ENCODE data around the gene ZNF92. TPM values are rescaled to one million over a fixed set of nuclear protein-coding genes. Genes with fewer than 3 reads are reported as not detected.

ZNF92 gene
- polyA plus RNA-seq, 1 of the 3 experiments (the other 2 are of a cell fraction) = 1.6 TPM

DNA sequence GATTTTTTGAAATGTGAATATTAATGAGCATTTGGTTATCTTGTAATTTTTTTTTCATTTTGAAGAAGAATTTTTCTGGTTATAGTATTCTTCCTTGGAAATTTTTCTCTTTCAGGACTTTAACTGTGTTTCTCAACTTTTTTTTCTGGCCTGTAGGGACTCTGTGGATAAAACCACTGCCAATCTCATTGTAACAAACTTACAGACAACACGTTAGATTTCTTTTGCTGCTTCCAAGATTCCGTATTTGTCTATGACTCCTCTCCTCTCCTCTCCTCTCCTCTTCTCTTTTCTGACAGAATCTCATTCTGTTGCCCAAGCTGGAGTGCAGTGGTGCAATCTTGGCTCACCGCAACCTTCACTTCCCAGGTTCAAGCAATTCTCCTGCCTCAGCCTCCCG is 19.4 kb upstream of the ZNF92 start:
- Histone ChIP-seq H3K4me2 (no peak overlapping the region), H3K27me3 (ENCODE audit: insufficient read depth) (no peaks in the 10 kb centered on the region), H3K79me2 (ENCODE audit: insufficient read depth) (no peaks in the 10 kb centered on the region), H2AFZ (ENCODE audit: low read depth) (no peak overlapping the region), H3K9me2 (no peaks in the 10 kb centered on the region; the same call in 1 of the 2 replicates), H3K9ac (no peak overlapping the region), H3K4me1 (ENCODE audit: control insufficient read depth in 1 of 2, insufficient read depth in 2 of 2, low read depth in 1 of 2, low read length in 1 of 2) (no peaks in the 10 kb centered on the region), H3F3A (replicated peaks; ENCODE audit: insufficient read depth) (no peaks in the 10 kb centered on the region), H4K20me1 (ENCODE audit: insufficient read depth) (no peaks in the 10 kb centered on the region), H3K9me3 (no peaks in the 10 kb centered on the region), H3K4me3 (ENCODE audit: low read depth in 2 of 2, low read length in 1 of 2) (no peak overlapping the region), H3K36me3 (replicated peaks in 1 of 2; ENCODE audit: control insufficient read depth in 1 of 2, insufficient read depth in 2 of 2, low read length in 1 of 2) (no peaks in the 10 kb centered on the region), H3K27ac (ENCODE audit: low read depth in 2 of 2, low read length in 1 of 2) (no peak overlapping the region)
- POLR2A ChIA-PET = no interaction called here
- no peak for DNase-seq
- WGBS (ENCODE audit: low lambda C conversion rate) = 77% methylated on average over 4 of the region's 4 CpGs
- TF ChIP-seq RFX5 (IDR thresholded peaks at IDR 0.05; ENCODE audit: low read length) = no peak
- TF ChIP-seq, protein P1, sequence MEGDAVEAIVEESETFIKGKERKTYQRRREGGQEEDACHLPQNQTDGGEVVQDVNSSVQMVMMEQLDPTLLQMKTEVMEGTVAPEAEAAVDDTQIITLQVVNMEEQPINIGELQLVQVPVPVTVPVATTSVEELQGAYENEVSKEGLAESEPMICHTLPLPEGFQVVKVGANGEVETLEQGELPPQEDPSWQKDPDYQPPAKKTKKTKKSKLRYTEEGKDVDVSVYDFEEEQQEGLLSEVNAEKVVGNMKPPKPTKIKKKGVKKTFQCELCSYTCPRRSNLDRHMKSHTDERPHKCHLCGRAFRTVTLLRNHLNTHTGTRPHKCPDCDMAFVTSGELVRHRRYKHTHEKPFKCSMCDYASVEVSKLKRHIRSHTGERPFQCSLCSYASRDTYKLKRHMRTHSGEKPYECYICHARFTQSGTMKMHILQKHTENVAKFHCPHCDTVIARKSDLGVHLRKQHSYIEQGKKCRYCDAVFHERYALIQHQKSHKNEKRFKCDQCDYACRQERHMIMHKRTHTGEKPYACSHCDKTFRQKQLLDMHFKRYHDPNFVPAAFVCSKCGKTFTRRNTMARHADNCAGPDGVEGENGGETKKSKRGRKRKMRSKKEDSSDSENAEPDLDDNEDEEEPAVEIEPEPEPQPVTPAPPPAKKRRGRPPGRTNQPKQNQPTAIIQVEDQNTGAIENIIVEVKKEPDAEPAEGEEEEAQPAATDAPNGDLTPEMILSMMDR (IDR thresholded peaks at IDR 0.05) = no peak
- CTCF ChIA-PET = interaction anchor here (0.9 kb wide), 1 partner anchor 54 kb away, joined by 3 read pairs; no protein-coding TSS in a partner anchor

- H3F3A ChIP-seq (replicated peaks; ENCODE audit: insufficient read depth) = no peaks in the 10 kb centered on the region
- no peak for DNase-seq
- no peaks in the 10 kb centered on the region for H3K27me3 ChIP-seq (ENCODE audit: insufficient read depth)
- no peak overlapping the region for H3K27ac ChIP-seq (ENCODE audit: low read depth in 2 of 2, low read length in 1 of 2)
- H3K4me3 ChIP-seq (ENCODE audit: low read depth in 2 of 2, low read length in 1 of 2) = no peak overlapping the region
- no peaks in the 10 kb centered on the region for H3K9me3 ChIP-seq
- ChIA-PET CTCF (no interaction called here), POLR2A (no interaction called here)
- H3K79me2 ChIP-seq (ENCODE audit: insufficient read depth) = peaks cover 10% of the 10 kb centered on the region
- H3K9ac ChIP-seq = no peak overlapping the region
- H3K4me2 ChIP-seq = no peak overlapping the region
- H4K20me1 ChIP-seq (ENCODE audit: insufficient read depth) = peaks cover 4% of the 10 kb centered on the region; the same call in 1 of the 2 replicates
- H3K9me2 ChIP-seq = no peaks in the 10 kb centered on the region
- H3K36me3 ChIP-seq (replicated peaks in 1 of 2; ENCODE audit: control insufficient read depth in 1 of 2, insufficient read depth in 2 of 2, low read length in 1 of 2) = no peaks in the 10 kb centered on the region
- no peak overlapping the region for H2AFZ ChIP-seq (ENCODE audit: low read depth)
- no peak for TF ChIP-seq GABPA (IDR thresholded peaks at IDR 0.05; ENCODE audit: low read depth)
- TF ChIP-seq, protein P2, sequence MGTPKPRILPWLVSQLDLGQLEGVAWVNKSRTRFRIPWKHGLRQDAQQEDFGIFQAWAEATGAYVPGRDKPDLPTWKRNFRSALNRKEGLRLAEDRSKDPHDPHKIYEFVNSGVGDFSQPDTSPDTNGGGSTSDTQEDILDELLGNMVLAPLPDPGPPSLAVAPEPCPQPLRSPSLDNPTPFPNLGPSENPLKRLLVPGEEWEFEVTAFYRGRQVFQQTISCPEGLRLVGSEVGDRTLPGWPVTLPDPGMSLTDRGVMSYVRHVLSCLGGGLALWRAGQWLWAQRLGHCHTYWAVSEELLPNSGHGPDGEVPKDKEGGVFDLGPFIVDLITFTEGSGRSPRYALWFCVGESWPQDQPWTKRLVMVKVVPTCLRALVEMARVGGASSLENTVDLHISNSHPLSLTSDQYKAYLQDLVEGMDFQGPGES (IDR thresholded peaks at IDR 0.05; ENCODE audit: low read depth, low read length) = no peak
- TF ChIP-seq MXI1 (IDR thresholded peaks at IDR 0.05; ENCODE audit: low read depth, low read length) = no peak
- no peak for TF ChIP-seq GATA2 (CRISPR knock-in tag; IDR thresholded peaks at IDR 0.05)
- no peak for TF ChIP-seq NRF1 (IDR thresholded peaks at IDR 0.05; ENCODE audit: low read depth, low read length)
- no peak for TF ChIP-seq FOSL2 (IDR thresholded peaks at IDR 0.05; ENCODE audit: borderline replicate concordance, low read depth)
- no peak for TF ChIP-seq EP300 (IDR thresholded peaks at IDR 0.05; ENCODE audit: borderline replicate concordance in 1 of 2, low read depth in 1 of 2, low read length in 1 of 2)
- no peak for TF ChIP-seq RFX5 (IDR thresholded peaks at IDR 0.05; ENCODE audit: low read length)
- no peak for TF ChIP-seq ZBTB33 (IDR thresholded peaks at IDR 0.05; ENCODE audit: borderline replicate concordance, low read depth)
- no peak for TF ChIP-seq RXRA (IDR thresholded peaks at IDR 0.05; ENCODE audit: borderline replicate concordance, low read depth)
- TF ChIP-seq MEF2A (IDR thresholded peaks at IDR 0.05; ENCODE audit: borderline replicate concordance, low read depth) = no peak
- TF ChIP-seq, protein P3, sequence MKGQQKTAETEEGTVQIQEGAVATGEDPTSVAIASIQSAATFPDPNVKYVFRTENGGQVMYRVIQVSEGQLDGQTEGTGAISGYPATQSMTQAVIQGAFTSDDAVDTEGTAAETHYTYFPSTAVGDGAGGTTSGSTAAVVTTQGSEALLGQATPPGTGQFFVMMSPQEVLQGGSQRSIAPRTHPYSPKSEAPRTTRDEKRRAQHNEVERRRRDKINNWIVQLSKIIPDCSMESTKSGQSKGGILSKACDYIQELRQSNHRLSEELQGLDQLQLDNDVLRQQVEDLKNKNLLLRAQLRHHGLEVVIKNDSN (IDR thresholded peaks at IDR 0.05; ENCODE audit: borderline replicate concordance, low read depth) = no peak
- no peak for TF ChIP-seq NFIC (IDR thresholded peaks at IDR 0.05; ENCODE audit: borderline replicate concordance)
- no peak for TF ChIP-seq RAD21 (IDR thresholded peaks at IDR 0.05; ENCODE audit: low read length)
- TF ChIP-seq, protein P4, sequence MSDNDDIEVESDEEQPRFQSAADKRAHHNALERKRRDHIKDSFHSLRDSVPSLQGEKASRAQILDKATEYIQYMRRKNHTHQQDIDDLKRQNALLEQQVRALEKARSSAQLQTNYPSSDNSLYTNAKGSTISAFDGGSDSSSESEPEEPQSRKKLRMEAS (IDR thresholded peaks at IDR 0.05; ENCODE audit: low read depth) = no peak
- WGBS (ENCODE audit: low lambda C conversion rate) = 92% methylated on average over 3 of the region's 3 CpGs
- peaks cover 2 to 5% of the 10 kb centered on the region in 2 experiments for H3K4me1 ChIP-seq (ENCODE audit: control insufficient read depth in 1 of 2, insufficient read depth in 2 of 2, low read depth in 1 of 2, low read length in 1 of 2)
These were observed 3.8 kb upstream of the ZNF92 start for GRCh38 chr7:65369843-65370242.
